ENCODE results near the gene SPATA1.

DNA sequence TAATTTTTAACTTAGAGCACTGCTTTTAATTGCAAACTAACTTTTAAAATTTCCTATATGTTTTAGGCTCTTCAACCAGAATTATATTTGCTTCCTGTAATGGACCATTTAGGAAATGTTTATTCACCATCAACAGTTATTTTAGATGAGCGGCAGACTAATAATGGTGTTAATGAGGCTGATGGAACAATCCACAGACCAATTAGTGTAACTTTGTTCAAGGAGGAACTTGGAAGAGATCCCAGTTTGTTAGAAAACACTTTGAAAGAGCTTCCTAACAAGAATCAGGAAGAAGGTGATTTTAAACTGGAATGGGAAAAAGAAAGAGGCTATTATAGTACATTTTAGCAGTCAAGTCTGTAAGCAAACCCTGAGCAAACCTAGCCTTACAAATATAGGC is 19.6 kb downstream of the SPATA1 start:
- TF ChIP-seq POLR2AphosphoS5 (IDR thresholded peaks at IDR 0.05) (no peak), POLR2A (IDR thresholded peaks at IDR 0.05) (no peak), EP300 (IDR thresholded peaks at IDR 0.05) (no peak)
- TF ChIP-seq, protein P1, sequence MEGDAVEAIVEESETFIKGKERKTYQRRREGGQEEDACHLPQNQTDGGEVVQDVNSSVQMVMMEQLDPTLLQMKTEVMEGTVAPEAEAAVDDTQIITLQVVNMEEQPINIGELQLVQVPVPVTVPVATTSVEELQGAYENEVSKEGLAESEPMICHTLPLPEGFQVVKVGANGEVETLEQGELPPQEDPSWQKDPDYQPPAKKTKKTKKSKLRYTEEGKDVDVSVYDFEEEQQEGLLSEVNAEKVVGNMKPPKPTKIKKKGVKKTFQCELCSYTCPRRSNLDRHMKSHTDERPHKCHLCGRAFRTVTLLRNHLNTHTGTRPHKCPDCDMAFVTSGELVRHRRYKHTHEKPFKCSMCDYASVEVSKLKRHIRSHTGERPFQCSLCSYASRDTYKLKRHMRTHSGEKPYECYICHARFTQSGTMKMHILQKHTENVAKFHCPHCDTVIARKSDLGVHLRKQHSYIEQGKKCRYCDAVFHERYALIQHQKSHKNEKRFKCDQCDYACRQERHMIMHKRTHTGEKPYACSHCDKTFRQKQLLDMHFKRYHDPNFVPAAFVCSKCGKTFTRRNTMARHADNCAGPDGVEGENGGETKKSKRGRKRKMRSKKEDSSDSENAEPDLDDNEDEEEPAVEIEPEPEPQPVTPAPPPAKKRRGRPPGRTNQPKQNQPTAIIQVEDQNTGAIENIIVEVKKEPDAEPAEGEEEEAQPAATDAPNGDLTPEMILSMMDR (IDR thresholded peaks at IDR 0.05) = no peak
